GM23338 (cell line): ENCODE measurements around the gene ANO4. TPM values are rescaled to one million over a fixed set of nuclear protein-coding genes. Genes with fewer than 3 reads are reported as not detected.

Experiments
- ATAC-seq: fragments of 200-7000 bp; cut with Tn5 transposase; 3 replicates; pipeline ENCODE4 v1.9.1; 2020
- DNase-seq: peaks from one replicate; pipeline ENCODE4 v3.0.0-alpha.2; 2015; ENCODE audit warnings: low spot score
- H2AFZ ChIP-seq: fragments of 200-600 bp; sonication (generic); 2 replicates; pipeline ENCODE4 v1.8.0; 2016; ENCODE audit warnings: antibody characterized with exemption, mild to moderate bottlenecking, moderate library complexity
- H3F3A ChIP-seq: fragments of 200-600 bp; sonication (generic); replicated peaks from 2 replicates; pipeline ENCODE4 v1.8.0; 2017; ENCODE audit warnings: antibody characterized with exemption, mixed run types, low read depth
- H3K27ac ChIP-seq: fragments of 200-600 bp; sonication (generic); 2 replicates; pipeline ENCODE4 v1.6.1; 2016; ENCODE audit warnings: low read depth
- H3K27me3 ChIP-seq: fragments of 200-600 bp; sonication (generic); 2 replicates; pipeline ENCODE4 v1.8.0; 2016; ENCODE audit warnings: mild to moderate bottlenecking, mixed run types, moderate library complexity; ENCODE audit not compliant: insufficient read depth
- H3K36me3 ChIP-seq: fragments of 200-600 bp; sonication (generic); 2 replicates; pipeline ENCODE4 v1.8.0; 2016; ENCODE audit warnings: mild to moderate bottlenecking; ENCODE audit not compliant: insufficient read depth
- H3K4me1 ChIP-seq: fragments of 200-600 bp; sonication (generic); 2 replicates; pipeline ENCODE4 v1.8.0; 2016; ENCODE audit warnings: mild to moderate bottlenecking, moderate library complexity; ENCODE audit not compliant: insufficient read depth
- H3K4me2 ChIP-seq: fragments of 200-600 bp; sonication (generic); 2 replicates; pipeline ENCODE4 v1.7.1; 2017; ENCODE audit warnings: mixed run types
- H3K4me3 ChIP-seq: fragments of 200-600 bp; sonication (generic); 2 replicates; pipeline ENCODE4 v1.6.1; 2016; ENCODE audit warnings: mixed run types
- H3K79me2 ChIP-seq: fragments of 200-600 bp; sonication (generic); replicated peaks from 2 replicates; pipeline ENCODE4 v1.8.0; 2017; ENCODE audit warnings: mild to moderate bottlenecking; ENCODE audit not compliant: insufficient read depth
- H3K9me2 ChIP-seq: fragments of 200-600 bp; sonication (generic); 2 replicates; pipeline ENCODE4 v1.8.0; 2017; ENCODE audit not compliant: insufficient read depth
- H4K20me1 ChIP-seq: fragments of 200-600 bp; sonication (generic); replicated peaks from 2 replicates; pipeline ENCODE4 v1.8.0; 2017; ENCODE audit warnings: mild to moderate bottlenecking; ENCODE audit not compliant: insufficient read depth
- H3K27ac Mint-ChIP-seq: 2 replicates; pipeline ENCODE4 v1.8.0; 2020; ENCODE audit warnings: inconsistent platforms, mild to moderate bottlenecking, moderate library complexity, mixed read lengths
- H3K27me3 Mint-ChIP-seq: 3 replicates; pipeline ENCODE4 v1.8.0; 2022; ENCODE audit warnings: low read depth, mild to moderate bottlenecking, moderate library complexity, mixed read lengths, inconsistent platforms; ENCODE audit not compliant: insufficient read depth, poor library complexity
- H3K36me3 Mint-ChIP-seq: 3 replicates; pipeline ENCODE4 v1.8.0; 2021; ENCODE audit warnings: low read depth, mild to moderate bottlenecking, inconsistent platforms, moderate library complexity, mixed read lengths
- H3K4me1 Mint-ChIP-seq: 3 replicates; pipeline ENCODE4 v1.8.0; 2020; ENCODE audit warnings: mild to moderate bottlenecking, inconsistent platforms, mixed read lengths
- H3K4me3 Mint-ChIP-seq: 3 replicates; pipeline ENCODE4 v1.8.0; 2021; ENCODE audit warnings: moderate library complexity, mild to moderate bottlenecking, inconsistent platforms, mixed read lengths
- H3K9me3 Mint-ChIP-seq: 3 replicates; pipeline ENCODE4 v1.8.0; 2020; ENCODE audit warnings: moderate library complexity, mild to moderate bottlenecking, inconsistent platforms, mixed read lengths
- CREB1 ChIP-seq: fragments of 250-450 bp; sonication (Bioruptor Pico); IDR thresholded peaks from 2 replicates; pipeline ENCODE4 v1.5.0; 2020; ENCODE audit warnings: low read depth, mild to moderate bottlenecking, moderate library complexity
- CTCF ChIP-seq, 2 experiments: fragments of 200-600 bp in 1 of 2; sonication (generic) in 1 of 2; conservative IDR thresholded peaks; 2 replicates each; pipeline versions ENCODE4 v1.5.1 to v1.6.1; 2016 to 2017; ENCODE audit warnings: antibody characterized with exemption in 2 of 2, low read depth in 2 of 2, mild to moderate bottlenecking in 2 of 2, moderate library complexity in 1 of 2
- ETS1 ChIP-seq: IDR thresholded peaks from 2 replicates; pipeline ENCODE4 v1.6.1; 2016; ENCODE audit warnings: antibody characterized with exemption
- EZH2 ChIP-seq: fragments of 200-600 bp; sonication (generic); IDR thresholded peaks from one replicate; pipeline ENCODE4 v1.8.0; 2017; ENCODE audit warnings: antibody characterized with exemption, mild to moderate bottlenecking, low read depth; ENCODE audit not compliant: unreplicated experiment
- EZH2phosphoT487 ChIP-seq: fragments of 200-600 bp; sonication (generic); IDR thresholded peaks from one replicate; pipeline ENCODE4 v1.8.1; 2018; ENCODE audit warnings: antibody characterized with exemption; ENCODE audit not compliant: unreplicated experiment
- JUNB ChIP-seq: IDR thresholded peaks from one replicate; pipeline ENCODE4 v1.6.1; 2016; ENCODE audit warnings: antibody characterized with exemption; ENCODE audit not compliant: unreplicated experiment
- NANOG ChIP-seq: IDR thresholded peaks from 2 replicates; pipeline ENCODE4 v1.6.1; 2016; ENCODE audit warnings: antibody characterized with exemption, borderline replicate concordance
- POLR2AphosphoS5 ChIP-seq: IDR thresholded peaks from 2 replicates; pipeline ENCODE4 v1.6.1; 2016; ENCODE audit warnings: antibody characterized with exemption, low read depth
- REST ChIP-seq: IDR thresholded peaks from one replicate; pipeline ENCODE4 v1.6.1; 2018; ENCODE audit warnings: antibody characterized with exemption; ENCODE audit not compliant: unreplicated experiment
- STAT1 ChIP-seq: IDR thresholded peaks from one replicate; pipeline ENCODE4 v1.6.1; 2016; ENCODE audit warnings: antibody characterized with exemption; ENCODE audit not compliant: unreplicated experiment
- ZNF114 ChIP-seq: fragments of 250-450 bp; sonication (Bioruptor Pico); IDR thresholded peaks from 2 replicates; pipeline ENCODE4 v1.5.0; 2020; ENCODE audit warnings: mild to moderate bottlenecking, moderate library complexity
- ZNF331 ChIP-seq: fragments of 250-450 bp; sonication (Bioruptor Pico); IDR thresholded peaks from 2 replicates; pipeline ENCODE4 v1.5.0; 2020; ENCODE audit warnings: low read depth, mild to moderate bottlenecking, moderate library complexity
- polyA plus RNA-seq: library from polyadenylated mRNA; unstranded; fragments of >200 nt; fragmentation: Nextera tagmentation; extraction: Ambion mirVana; gene quantifications from 2 replicates; pipeline ENCODE4 v1.2.1, GENCODE V29; 2016
- total RNA-seq: library from RNA; depleted of rRNA; stranded (reverse); fragments of >200 nt; shearing (Covaris generic); gene quantifications from 2 replicates; pipeline ENCODE4 v1.2.3, GENCODE V29; 2014

ANO4 gene
- total and polyA plus RNA-seq, 2 experiments from 2014 or later, result 1.7 to 8.7 TPM

GRCh38 chr12:101038289-101038871 is 243.8 kb downstream of the ANO4 start:
- no peaks in the 10 kb centered on the region for H3F3A ChIP-seq
- no peak overlapping the region for H3K4me2 ChIP-seq
- no peaks in the 10 kb centered on the region for H3K27me3 ChIP-seq
- no peak overlapping the region for H2AFZ ChIP-seq
- H3K4me1 ChIP-seq, result no peaks in the 10 kb centered on the region
- no peak for DNase-seq
- H3K4me3 ChIP-seq, result no peak overlapping the region
- ATAC-seq, result no peak
- H3K9me2 ChIP-seq, result no peaks in the 10 kb centered on the region
- Mint-ChIP-seq H3K9me3 (no peaks in the 10 kb centered on the region), H3K4me1 (no peaks in the 10 kb centered on the region), H3K36me3 (no peaks in the 10 kb centered on the region), H3K4me3 (no peak overlapping the region), H3K27ac (no peak overlapping the region), H3K27me3 (peaks cover 3% of the 10 kb centered on the region)
- TF ChIP-seq CREB1 (CRISPR knock-in tag) (no peak), CTCF (conservative IDR thresholded peaks at IDR 0.05; ENCODE audit: low read depth in 2 of 2) (no peak), ZNF331 (no peak), EZH2phosphoT487 (no peak), ZNF114 (CRISPR knock-in tag) (no peak), NANOG (no peak), REST (no peak), STAT1 (no peak), EZH2 (no peak), POLR2AphosphoS5 (no peak)
- H4K20me1 ChIP-seq, result no peaks in the 10 kb centered on the region
- H3K27ac ChIP-seq, result no peak overlapping the region
- no peaks in the 10 kb centered on the region for H3K79me2 ChIP-seq
- H3K36me3 ChIP-seq, result no peaks in the 10 kb centered on the region

- Histone ChIP-seq H3K4me2 (no peak overlapping the region), H3K27me3 (no peaks in the 10 kb centered on the region), H3K79me2 (no peaks in the 10 kb centered on the region), H3K4me1 (no peaks in the 10 kb centered on the region), H3K36me3 (no peaks in the 10 kb centered on the region), H3F3A (no peaks in the 10 kb centered on the region), H3K27ac (no peak overlapping the region), H4K20me1 (no peaks in the 10 kb centered on the region), H3K9me2 (no peaks in the 10 kb centered on the region), H2AFZ (no peak overlapping the region), H3K4me3 (no peak overlapping the region)
- no peaks in the 10 kb centered on the region for H3K9me3 Mint-ChIP-seq
- H3K27me3 Mint-ChIP-seq, result peaks cover 3% of the 10 kb centered on the region
- H3K4me1 Mint-ChIP-seq, result no peaks in the 10 kb centered on the region
- DNase-seq (no peak), ATAC-seq (no peak)
- H3K27ac Mint-ChIP-seq, result no peak overlapping the region
- H3K36me3 Mint-ChIP-seq, result no peaks in the 10 kb centered on the region
- H3K4me3 Mint-ChIP-seq, result no peak overlapping the region
- TF ChIP-seq CTCF (conservative IDR thresholded peaks at IDR 0.05; ENCODE audit: low read depth in 2 of 2) (no peak), ZNF331 (no peak), ETS1 (no peak), ZNF114 (CRISPR knock-in tag) (no peak), EZH2phosphoT487 (no peak), JUNB (no peak), POLR2AphosphoS5 (no peak)
Measured at GRCh38 chr12:101039848-101040531, 245.4 kb downstream of the ANO4 start.
